HepG2 (cell line): ENCODE measurements around the gene MILR1. TPM values are rescaled to one million over a fixed set of nuclear protein-coding genes. Genes with fewer than 3 reads are reported as not detected.

ENCODE experiments used
- AKAP8 ChIP-seq: sonication (generic); formaldehyde crosslinking; IDR thresholded peaks from 2 replicates; pipeline ENCODE4 v1.5.1; 2020; ENCODE audit warnings: mild to moderate bottlenecking, missing genetic modification reagents
- ARID2 ChIP-seq: sonication (generic); formaldehyde crosslinking; IDR thresholded peaks from 2 replicates; pipeline ENCODE4 v1.8.1; 2022; ENCODE audit warnings: mild to moderate bottlenecking, missing genetic modification reagents, borderline replicate concordance
- ARNTL ChIP-seq: sonication (generic); formaldehyde crosslinking; IDR thresholded peaks from 2 replicates; pipeline ENCODE4 v1.4.0; 2020; ENCODE audit warnings: mild to moderate bottlenecking, missing genetic modification reagents
- ATF2 ChIP-seq: sonication (generic); formaldehyde crosslinking; IDR thresholded peaks from 2 replicates; pipeline ENCODE4 v1.4.0; 2020; ENCODE audit warnings: missing genetic modification reagents
- FOXO1 ChIP-seq: sonication (generic); formaldehyde crosslinking; IDR thresholded peaks from 2 replicates; pipeline ENCODE4 v1.4.0; 2020; ENCODE audit warnings: missing genetic modification reagents
- IKZF1 ChIP-seq: fragments of 450-650 bp; IDR thresholded peaks from 2 replicates; pipeline ENCODE4 v1.7.1; 2016
- KDM6A ChIP-seq: IDR thresholded peaks from 2 replicates; pipeline ENCODE4 v1.6.1; 2016; ENCODE audit warnings: low read depth
- LCORL ChIP-seq, 2 experiments: fragments of 450-650 bp in 1 of 2; sonication (generic) in 1 of 2; formaldehyde crosslinking in 1 of 2; IDR thresholded peaks; 2 replicates each; pipeline versions ENCODE4 v1.5.0 to v1.6.1; 2017 to 2020; ENCODE audit warnings: antibody characterized with exemption in 1 of 2, missing genetic modification reagents in 1 of 2
- PLSCR1 ChIP-seq: sonication (generic); formaldehyde crosslinking; IDR thresholded peaks from 2 replicates; pipeline ENCODE4 v1.5.0; 2020; ENCODE audit warnings: missing genetic modification reagents, mild to moderate bottlenecking, borderline replicate concordance
- RAD51 ChIP-seq: fragments of 450-650 bp; IDR thresholded peaks from 2 replicates; pipeline ENCODE4 v1.6.1; 2016; ENCODE audit warnings: borderline replicate concordance
- SCMH1 ChIP-seq: sonication (generic); formaldehyde crosslinking; IDR thresholded peaks from 2 replicates; pipeline ENCODE4 v1.9.0; 2021; ENCODE audit warnings: missing genetic modification reagents, mild to moderate bottlenecking, borderline replicate concordance
- SP140L ChIP-seq: sonication (generic); formaldehyde crosslinking; IDR thresholded peaks from 2 replicates; pipeline ENCODE4 v1.4.0; 2020; ENCODE audit warnings: missing genetic modification reagents, borderline replicate concordance
- SPEN ChIP-seq: sonication (generic); formaldehyde crosslinking; IDR thresholded peaks from 2 replicates; pipeline ENCODE4 v1.5.1; 2020; ENCODE audit warnings: low read depth, mild to moderate bottlenecking, missing genetic modification reagents
- USF2 ChIP-seq, 2 experiments: sonication (generic) in 1 of 2; formaldehyde crosslinking in 1 of 2; IDR thresholded peaks; 2 replicates each; pipeline versions ENCODE4 v1.5.1 to v1.6.1; 2011 to 2020; ENCODE audit warnings: borderline replicate concordance in 1 of 2, low read depth in 1 of 2, low read length in 1 of 2, mild to moderate bottlenecking in 1 of 2, missing genetic modification reagents in 1 of 2, moderate library complexity in 1 of 2
- ZNF350 ChIP-seq: sonication (generic); formaldehyde crosslinking; IDR thresholded peaks from 2 replicates; pipeline ENCODE4 v1.4.0; 2020; ENCODE audit warnings: mild to moderate bottlenecking, low read depth, missing genetic modification reagents, borderline replicate concordance
- ZNF354B ChIP-seq: sonication (generic); formaldehyde crosslinking; IDR thresholded peaks from 2 replicates; pipeline ENCODE4 v1.8.0; 2022; ENCODE audit warnings: mild to moderate bottlenecking, missing genetic modification reagents
- ZNF460 ChIP-seq: sonication (generic); formaldehyde crosslinking; IDR thresholded peaks from 2 replicates; pipeline ENCODE4 v1.5.1; 2020; ENCODE audit warnings: missing genetic modification reagents, mild to moderate bottlenecking, borderline replicate concordance
- ZNF615 ChIP-seq: sonication (generic); formaldehyde crosslinking; IDR thresholded peaks from 2 replicates; pipeline ENCODE4 v1.5.0; 2020; ENCODE audit warnings: mild to moderate bottlenecking, missing genetic modification reagents, borderline replicate concordance
- polyA plus RNA-seq, 8 experiments: library from polyadenylated mRNA; depleted of rRNA in 3 of 8; stranded (reverse) in 7 of 8; unstranded in 1 of 8; fragments of >200 nt; fragmentation: Illumina TruSeq in 4 of 8; extraction: Trizol in 4 of 8; gene quantifications; 2 replicates each; pipeline versions ENCODE4 v1.2.1 to v1.2.3, GENCODE V29; 2011 to 2016; ENCODE audit warnings: low read depth in 4 of 8, missing spikeins in 1 of 8, mixed read lengths in 1 of 8; ENCODE audit not compliant: insufficient read depth in 1 of 8
- total RNA-seq, 5 experiments: library from RNA; depleted of rRNA; stranded (reverse); fragments of >200 nt; fragmentation: Illumina TruSeq; extraction: Trizol; gene quantifications; 2 replicates each; pipeline ENCODE4 v1.2.3, GENCODE V29; 2016; ENCODE audit warnings: low read depth in 1 of 5
- TF ChIP-seq, protein P1 (sequence below): sonication (generic); formaldehyde crosslinking; IDR thresholded peaks from 2 replicates; pipeline ENCODE4 v1.8.1; 2023; ENCODE audit warnings: mild to moderate bottlenecking, missing genetic modification reagents
- TF ChIP-seq, protein P2 (sequence below): sonication (generic); formaldehyde crosslinking; IDR thresholded peaks from 2 replicates; pipeline ENCODE4 v1.8.1; 2023; ENCODE audit warnings: mild to moderate bottlenecking, missing genetic modification reagents

MILR1 gene
- total and polyA plus RNA-seq, 2 of the 13 experiments (the other 11 are each of a cell fraction or from before 2014, with no cell fraction given) = 0.27 to 1.7 TPM

- TF ChIP-seq, protein P1, sequence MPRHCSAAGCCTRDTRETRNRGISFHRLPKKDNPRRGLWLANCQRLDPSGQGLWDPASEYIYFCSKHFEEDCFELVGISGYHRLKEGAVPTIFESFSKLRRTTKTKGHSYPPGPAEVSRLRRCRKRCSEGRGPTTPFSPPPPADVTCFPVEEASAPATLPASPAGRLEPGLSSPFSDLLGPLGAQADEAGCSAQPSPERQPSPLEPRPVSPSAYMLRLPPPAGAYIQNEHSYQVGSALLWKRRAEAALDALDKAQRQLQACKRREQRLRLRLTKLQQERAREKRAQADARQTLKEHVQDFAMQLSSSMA (CRISPR knock-in tag) = 0 out of 2 replicates have a peak, but pooled peaks have one; percentile 3
- TF ChIP-seq AKAP8 (CRISPR knock-in tag) (peak; percentile 59; the same call in 1 of the 2 replicates), LCORL (IDR thresholded peaks at IDR 0.05) (no peak), LCORL (CRISPR knock-in tag; IDR thresholded peaks at IDR 0.05) (peak; percentile 36), RAD51 (no peak), ZNF615 (no peak), PLSCR1 (CRISPR knock-in tag) (no peak), ZNF350 (CRISPR knock-in tag) (no peak), FOXO1 (CRISPR knock-in tag) (no peak; the same call in 1 of the 2 replicates), ZNF460 (CRISPR knock-in tag) (no peak), ATF2 (CRISPR knock-in tag) (peak; percentile 24; the same call in 1 of the 2 replicates), ZNF354B (CRISPR knock-in tag) (0 out of 2 replicates have a peak, but pooled peaks have one; percentile 69), SP140L (CRISPR knock-in tag) (no peak), SCMH1 (CRISPR knock-in tag) (no peak), ARNTL (CRISPR knock-in tag) (no peak), KDM6A (CRISPR knock-in tag) (no peak), ARID2 (CRISPR knock-in tag) (0 out of 2 replicates have a peak, but pooled peaks have one; percentile 40), SPEN (CRISPR knock-in tag) (0 out of 2 replicates have a peak, but pooled peaks have one; percentile 9), IKZF1 (no peak), USF2 (IDR thresholded peaks at IDR 0.05; ENCODE audit: low read depth, low read length) (no peak), USF2 (CRISPR knock-in tag; IDR thresholded peaks at IDR 0.05; ENCODE audit: borderline replicate concordance) (no peak)
- TF ChIP-seq, protein P2, sequence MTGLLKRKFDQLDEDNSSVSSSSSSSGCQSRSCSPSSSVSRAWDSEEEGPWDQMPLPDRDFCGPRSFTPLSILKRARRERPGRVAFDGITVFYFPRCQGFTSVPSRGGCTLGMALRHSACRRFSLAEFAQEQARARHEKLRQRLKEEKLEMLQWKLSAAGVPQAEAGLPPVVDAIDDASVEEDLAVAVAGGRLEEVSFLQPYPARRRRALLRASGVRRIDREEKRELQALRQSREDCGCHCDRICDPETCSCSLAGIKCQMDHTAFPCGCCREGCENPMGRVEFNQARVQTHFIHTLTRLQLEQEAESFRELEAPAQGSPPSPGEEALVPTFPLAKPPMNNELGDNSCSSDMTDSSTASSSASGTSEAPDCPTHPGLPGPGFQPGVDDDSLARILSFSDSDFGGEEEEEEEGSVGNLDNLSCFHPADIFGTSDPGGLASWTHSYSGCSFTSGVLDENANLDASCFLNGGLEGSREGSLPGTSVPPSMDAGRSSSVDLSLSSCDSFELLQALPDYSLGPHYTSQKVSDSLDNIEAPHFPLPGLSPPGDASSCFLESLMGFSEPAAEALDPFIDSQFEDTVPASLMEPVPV = no peak
These were observed 55.9 kb downstream of the MILR1 start (continued) for GRCh38 chr17:64504769-64505339.
